Ishikawa (cell line): ENCODE results near the gene CHD5.

Experiments used
- CEBPB ChIP-seq: IDR thresholded peaks from 2 replicates; pipeline ENCODE4 v1.6.1; 2012
- CREB1 ChIP-seq: IDR thresholded peaks from 2 replicates; pipeline ENCODE4 v1.6.1; 2012; ENCODE audit warnings: low read depth
- EGR1 ChIP-seq: IDR thresholded peaks from 2 replicates; pipeline ENCODE4 v1.6.1; 2012
- EP300 ChIP-seq: IDR thresholded peaks from 2 replicates; pipeline ENCODE4 v1.6.1; 2012; ENCODE audit warnings: borderline replicate concordance
- FOXM1 ChIP-seq: IDR thresholded peaks from 2 replicates; pipeline ENCODE4 v1.6.1; 2012; ENCODE audit warnings: low read depth, borderline replicate concordance
- NFIC ChIP-seq: IDR thresholded peaks from 2 replicates; pipeline ENCODE4 v1.6.1; 2012
- RAD21 ChIP-seq: IDR thresholded peaks from 2 replicates; pipeline ENCODE4 v1.6.1; 2012; ENCODE audit warnings: low read depth
- TAF1 ChIP-seq: IDR thresholded peaks from 2 replicates; pipeline ENCODE4 v1.6.1; 2012; ENCODE audit warnings: low read depth, mild to moderate bottlenecking
- TCF12 ChIP-seq: IDR thresholded peaks from 2 replicates; pipeline ENCODE4 v1.6.1; 2012; ENCODE audit warnings: low read depth
- TEAD4 ChIP-seq: IDR thresholded peaks from 2 replicates; pipeline ENCODE4 v1.6.1; 2012
- YY1 ChIP-seq: IDR thresholded peaks from 2 replicates; pipeline ENCODE4 v1.6.1; 2012; ENCODE audit warnings: low read depth
- ZBTB7A ChIP-seq: IDR thresholded peaks from 2 replicates; pipeline ENCODE4 v1.6.1; 2012; ENCODE audit warnings: low read depth
- TF ChIP-seq, protein P1 (sequence below): IDR thresholded peaks from 2 replicates; pipeline ENCODE4 v1.6.1; 2012
- TF ChIP-seq, protein P2 (sequence below): IDR thresholded peaks from 2 replicates; pipeline ENCODE4 v1.6.1; 2012
- TF ChIP-seq, protein P3 (sequence below): IDR thresholded peaks from 2 replicates; pipeline ENCODE4 v1.6.1; 2012; ENCODE audit warnings: low read depth, mild to moderate bottlenecking

Gene CHD5

DNA sequence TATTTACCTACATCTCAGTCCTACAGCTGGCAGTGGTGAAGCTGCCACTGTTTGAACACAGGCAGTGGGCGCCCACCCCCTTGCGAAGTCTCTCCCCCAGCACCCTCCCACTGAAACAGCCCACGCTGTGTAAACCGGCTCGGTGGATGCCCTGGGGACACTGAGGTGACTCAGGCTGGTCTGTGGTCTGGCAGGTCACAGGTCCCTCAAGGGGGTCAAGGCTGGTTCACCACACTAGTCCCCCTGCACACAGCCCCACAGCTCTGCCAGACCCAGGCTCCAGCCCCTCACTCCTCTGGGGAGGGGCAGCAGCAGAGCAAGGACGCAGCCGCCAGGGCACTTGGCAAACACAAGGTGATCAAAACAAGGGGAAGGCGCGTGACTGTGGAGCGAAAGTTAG, 7.6 kb downstream of the CHD5 start:
- TF ChIP-seq RAD21 (no peak), ZBTB7A (no peak), YY1 (no peak), FOXM1 (no peak), EP300 (no peak), CEBPB (no peak), TEAD4 (no peak), TAF1 (no peak)
- TF ChIP-seq, protein P1, sequence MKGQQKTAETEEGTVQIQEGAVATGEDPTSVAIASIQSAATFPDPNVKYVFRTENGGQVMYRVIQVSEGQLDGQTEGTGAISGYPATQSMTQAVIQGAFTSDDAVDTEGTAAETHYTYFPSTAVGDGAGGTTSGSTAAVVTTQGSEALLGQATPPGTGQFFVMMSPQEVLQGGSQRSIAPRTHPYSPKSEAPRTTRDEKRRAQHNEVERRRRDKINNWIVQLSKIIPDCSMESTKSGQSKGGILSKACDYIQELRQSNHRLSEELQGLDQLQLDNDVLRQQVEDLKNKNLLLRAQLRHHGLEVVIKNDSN: no peak
- TF ChIP-seq, protein P2, sequence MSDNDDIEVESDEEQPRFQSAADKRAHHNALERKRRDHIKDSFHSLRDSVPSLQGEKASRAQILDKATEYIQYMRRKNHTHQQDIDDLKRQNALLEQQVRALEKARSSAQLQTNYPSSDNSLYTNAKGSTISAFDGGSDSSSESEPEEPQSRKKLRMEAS: no peak
- TF ChIP-seq, protein P3, sequence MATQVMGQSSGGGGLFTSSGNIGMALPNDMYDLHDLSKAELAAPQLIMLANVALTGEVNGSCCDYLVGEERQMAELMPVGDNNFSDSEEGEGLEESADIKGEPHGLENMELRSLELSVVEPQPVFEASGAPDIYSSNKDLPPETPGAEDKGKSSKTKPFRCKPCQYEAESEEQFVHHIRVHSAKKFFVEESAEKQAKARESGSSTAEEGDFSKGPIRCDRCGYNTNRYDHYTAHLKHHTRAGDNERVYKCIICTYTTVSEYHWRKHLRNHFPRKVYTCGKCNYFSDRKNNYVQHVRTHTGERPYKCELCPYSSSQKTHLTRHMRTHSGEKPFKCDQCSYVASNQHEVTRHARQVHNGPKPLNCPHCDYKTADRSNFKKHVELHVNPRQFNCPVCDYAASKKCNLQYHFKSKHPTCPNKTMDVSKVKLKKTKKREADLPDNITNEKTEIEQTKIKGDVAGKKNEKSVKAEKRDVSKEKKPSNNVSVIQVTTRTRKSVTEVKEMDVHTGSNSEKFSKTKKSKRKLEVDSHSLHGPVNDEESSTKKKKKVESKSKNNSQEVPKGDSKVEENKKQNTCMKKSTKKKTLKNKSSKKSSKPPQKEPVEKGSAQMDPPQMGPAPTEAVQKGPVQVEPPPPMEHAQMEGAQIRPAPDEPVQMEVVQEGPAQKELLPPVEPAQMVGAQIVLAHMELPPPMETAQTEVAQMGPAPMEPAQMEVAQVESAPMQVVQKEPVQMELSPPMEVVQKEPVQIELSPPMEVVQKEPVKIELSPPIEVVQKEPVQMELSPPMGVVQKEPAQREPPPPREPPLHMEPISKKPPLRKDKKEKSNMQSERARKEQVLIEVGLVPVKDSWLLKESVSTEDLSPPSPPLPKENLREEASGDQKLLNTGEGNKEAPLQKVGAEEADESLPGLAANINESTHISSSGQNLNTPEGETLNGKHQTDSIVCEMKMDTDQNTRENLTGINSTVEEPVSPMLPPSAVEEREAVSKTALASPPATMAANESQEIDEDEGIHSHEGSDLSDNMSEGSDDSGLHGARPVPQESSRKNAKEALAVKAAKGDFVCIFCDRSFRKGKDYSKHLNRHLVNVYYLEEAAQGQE: no peak

DNA sequence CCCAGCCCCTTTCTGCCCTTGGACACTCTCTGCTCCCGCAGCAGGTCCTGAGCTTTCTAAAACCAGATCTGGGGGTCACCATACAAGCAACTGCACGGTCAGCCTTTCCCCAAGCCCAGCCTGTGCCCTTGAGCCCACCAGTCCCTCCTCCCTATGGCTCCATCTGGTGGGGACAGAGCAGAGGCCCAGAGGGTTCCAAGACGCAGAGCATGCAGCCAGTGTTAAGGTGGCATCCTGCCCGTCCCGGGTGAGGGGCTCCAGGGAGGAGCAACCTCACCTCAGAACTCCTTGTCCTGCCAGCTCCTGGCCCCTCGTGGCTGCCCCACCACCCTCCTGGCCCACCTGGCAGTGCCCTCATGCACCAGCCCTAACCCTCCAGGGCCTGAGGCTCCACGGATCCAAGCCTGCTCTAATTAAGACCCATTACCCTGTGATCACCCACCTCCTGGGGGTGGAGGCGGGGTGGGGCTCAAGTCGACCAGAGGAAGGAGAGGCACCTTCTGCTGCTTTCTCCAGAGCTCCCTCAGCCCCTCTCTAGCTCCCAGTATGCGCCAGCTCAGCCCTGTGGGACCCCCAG, 8.5 kb downstream of the CHD5 start:
- TF ChIP-seq RAD21 (peak; percentile 55; the same call in 1 of the 2 replicates), CREB1 (no peak)

DNA sequence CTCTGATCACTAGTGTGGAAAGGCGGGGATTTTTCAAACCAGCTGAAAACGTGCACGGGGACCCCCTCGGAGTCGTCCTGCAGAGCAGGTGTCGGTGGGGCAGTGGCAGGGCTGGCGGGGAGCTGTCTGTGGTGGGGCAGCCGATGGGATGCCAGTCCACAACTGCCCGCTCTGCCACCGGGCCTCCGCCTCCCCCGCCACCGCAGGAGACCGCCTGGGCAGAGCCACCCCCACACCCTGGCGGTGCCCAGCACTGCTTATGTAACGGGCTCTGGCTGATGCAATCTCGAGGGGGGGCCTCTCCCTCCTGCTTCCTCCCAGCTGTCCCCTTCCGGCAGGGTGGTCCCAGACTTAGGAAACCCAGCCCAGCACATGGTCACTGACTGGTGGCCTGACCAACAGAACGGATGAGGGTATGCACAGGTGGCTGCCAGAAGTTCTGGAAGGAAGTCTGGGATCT, 9.3 kb downstream of the CHD5 start:
- peak; percentile 62; the same call in 1 of the 2 replicates for TF ChIP-seq ZBTB7A
- TF ChIP-seq, protein P2: 0 out of 2 replicates have a peak, but pooled peaks have one; percentile 15
- TF ChIP-seq, protein P3: peak; percentile 39; the same call in 1 of the 2 replicates
- TF ChIP-seq, protein P1: no peak
- 0 out of 2 replicates have a peak, but pooled peaks have one; percentile 50 for TF ChIP-seq CEBPB
- TF ChIP-seq YY1: no peak
- TF ChIP-seq EGR1: peak; percentile 63
- no peak for TF ChIP-seq TEAD4
- TF ChIP-seq FOXM1: no peak
- TF ChIP-seq TAF1: no peak
- TF ChIP-seq RAD21: no peak
- TF ChIP-seq TCF12: no peak
- no peak for TF ChIP-seq NFIC

DNA sequence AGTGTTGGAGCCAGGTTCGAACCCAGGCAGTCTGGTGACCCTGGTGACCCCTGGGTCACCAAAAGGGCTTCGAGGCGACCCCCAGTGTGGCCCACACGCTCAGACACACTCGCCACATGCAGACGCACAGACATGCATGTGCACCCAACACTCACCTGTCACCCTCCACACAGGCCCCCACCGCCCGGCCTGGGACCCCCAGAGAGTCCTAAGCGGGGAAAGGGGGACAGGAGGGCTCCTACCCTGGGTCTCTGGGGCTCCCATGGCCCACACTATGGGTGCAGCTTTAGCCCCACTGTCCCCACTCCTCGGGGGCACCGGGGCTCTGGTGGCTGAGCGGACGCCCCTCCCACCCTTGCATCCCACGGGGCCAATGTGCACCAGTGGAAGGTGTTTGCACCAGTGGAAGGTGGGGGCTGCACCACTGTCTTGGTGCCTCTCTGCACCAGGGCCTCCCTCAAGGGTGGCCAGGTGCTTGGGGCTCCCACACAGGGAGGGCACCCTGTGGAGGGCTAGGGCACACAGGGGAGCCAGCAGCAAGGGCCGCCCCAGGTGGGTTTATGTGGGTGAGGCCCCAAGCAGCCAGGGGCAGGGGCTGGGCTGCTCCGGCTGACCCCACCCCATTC, 9.9 kb downstream of the CHD5 start:
- TF ChIP-seq, protein P2: no peak
- no peak for TF ChIP-seq TEAD4
- no peak for TF ChIP-seq TAF1
- no peak for TF ChIP-seq EGR1
- no peak for TF ChIP-seq RAD21
- no peak for TF ChIP-seq FOXM1
- TF ChIP-seq YY1: no peak
- TF ChIP-seq CEBPB: no peak
- no peak; the same call in 1 of the 2 replicates for TF ChIP-seq ZBTB7A
- TF ChIP-seq CREB1: no peak
- no peak for TF ChIP-seq NFIC
- TF ChIP-seq, protein P3: no peak
- TF ChIP-seq, protein P1: no peak
